ENCODE measurements around the gene SMIM38.

The SMIM38 gene

GRCh38 chr11:69162505-69162904 is 6.8 kb downstream of the SMIM38 start:
- no peak for DNase-seq

DNA sequence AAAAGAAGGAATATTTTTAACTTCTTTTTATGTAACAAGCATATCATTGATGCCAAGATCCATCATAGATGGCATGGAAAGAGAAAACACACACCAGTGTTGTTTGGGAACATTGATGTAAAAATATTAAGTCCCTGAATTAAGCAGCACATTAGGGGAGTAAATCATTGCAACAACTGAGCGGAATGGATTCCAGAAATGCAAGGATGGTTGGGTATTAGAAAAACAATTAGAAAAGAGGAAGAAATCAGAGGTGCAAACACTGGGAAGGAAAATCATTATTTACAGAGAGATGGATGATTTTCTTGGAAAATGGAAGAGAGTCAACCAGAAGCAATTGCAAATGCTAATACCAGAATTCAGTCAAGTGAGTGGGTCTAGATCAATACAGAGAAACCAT is 8.1 kb downstream of the SMIM38 start:
- no peak for DNase-seq

GRCh38 chr11:69164824-69165223 is 9.1 kb downstream of the SMIM38 start:
- no peak for DNase-seq

GRCh38 chr11:69165775-69166174 is 10.0 kb downstream of the SMIM38 start:
- no peak for DNase-seq

DNA sequence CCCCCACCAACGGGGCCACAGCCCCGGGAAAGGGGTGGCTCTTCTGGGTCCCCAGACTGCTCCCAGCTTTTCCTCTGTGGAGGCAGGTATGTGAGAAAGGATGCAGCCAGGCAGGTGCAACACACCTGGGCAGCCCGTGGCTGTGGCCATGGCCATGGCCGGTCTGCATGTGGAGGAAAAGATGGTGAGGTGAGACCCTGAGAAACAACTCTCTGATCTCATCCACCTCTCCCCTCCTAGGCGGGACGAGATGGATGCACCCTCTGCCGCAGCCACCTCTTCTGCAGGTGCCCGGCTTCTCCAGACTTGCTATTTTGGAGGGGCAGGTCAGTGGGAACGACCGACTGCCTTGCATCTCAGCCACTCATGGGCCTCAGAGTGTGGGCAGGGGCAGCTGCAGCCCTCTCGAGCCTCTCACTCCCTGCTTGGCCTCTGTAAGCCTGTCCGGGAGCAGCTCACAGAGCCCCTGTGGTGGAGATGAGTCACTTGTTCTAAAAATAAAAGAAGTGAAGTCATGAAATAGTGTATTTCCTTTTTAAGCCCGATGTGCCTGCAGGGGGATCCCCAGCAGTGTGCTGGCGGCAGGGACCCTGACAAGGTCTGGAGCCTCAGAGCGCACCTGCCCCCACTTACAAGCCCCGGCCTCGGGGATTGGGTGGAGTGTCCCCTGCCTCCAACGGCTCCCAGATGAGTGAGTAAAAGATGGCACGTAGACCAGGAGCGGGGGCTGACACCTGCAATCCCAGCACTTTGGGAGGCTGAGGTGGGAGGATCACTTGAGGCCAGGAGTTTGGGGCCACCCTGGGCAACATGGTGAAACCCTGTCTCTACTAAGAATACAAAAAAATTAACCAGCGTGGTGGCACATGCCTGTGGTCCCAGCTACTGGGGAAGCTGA is 10.7 kb downstream of the SMIM38 start:
- peak; percentile 18 for DNase-seq

- no peak for DNase-seq
These were observed 11.6 kb downstream of the SMIM38 start for GRCh38 chr11:69167130-69167915.

- DNase-seq = no peak
These were observed 12.4 kb downstream of the SMIM38 start for GRCh38 chr11:69167916-69168691.

GRCh38 chr11:69169479-69169878 is 13.7 kb downstream of the SMIM38 start:
- DNase-seq = no peak

DNA sequence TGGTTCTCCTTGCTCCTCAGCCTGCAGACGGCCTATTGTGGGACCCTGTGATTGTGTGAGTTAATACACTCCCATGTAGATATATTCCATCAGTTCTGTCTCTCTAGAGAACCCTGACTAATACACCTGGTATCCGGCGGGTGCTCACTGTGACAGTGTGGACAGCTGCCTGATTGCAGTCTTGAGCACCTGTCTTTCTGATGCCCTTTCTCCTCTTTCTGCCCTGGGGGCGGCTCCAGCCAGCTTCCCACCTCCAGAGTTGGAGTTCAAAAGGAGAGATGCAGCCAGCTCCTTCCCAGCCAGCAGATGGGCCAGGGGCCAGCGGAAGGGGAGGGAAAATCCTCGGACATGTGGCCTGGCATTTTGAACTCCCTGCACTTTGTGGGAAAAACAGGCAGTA is 15.0 kb downstream of the SMIM38 start:
- DNase-seq = no peak

DNA sequence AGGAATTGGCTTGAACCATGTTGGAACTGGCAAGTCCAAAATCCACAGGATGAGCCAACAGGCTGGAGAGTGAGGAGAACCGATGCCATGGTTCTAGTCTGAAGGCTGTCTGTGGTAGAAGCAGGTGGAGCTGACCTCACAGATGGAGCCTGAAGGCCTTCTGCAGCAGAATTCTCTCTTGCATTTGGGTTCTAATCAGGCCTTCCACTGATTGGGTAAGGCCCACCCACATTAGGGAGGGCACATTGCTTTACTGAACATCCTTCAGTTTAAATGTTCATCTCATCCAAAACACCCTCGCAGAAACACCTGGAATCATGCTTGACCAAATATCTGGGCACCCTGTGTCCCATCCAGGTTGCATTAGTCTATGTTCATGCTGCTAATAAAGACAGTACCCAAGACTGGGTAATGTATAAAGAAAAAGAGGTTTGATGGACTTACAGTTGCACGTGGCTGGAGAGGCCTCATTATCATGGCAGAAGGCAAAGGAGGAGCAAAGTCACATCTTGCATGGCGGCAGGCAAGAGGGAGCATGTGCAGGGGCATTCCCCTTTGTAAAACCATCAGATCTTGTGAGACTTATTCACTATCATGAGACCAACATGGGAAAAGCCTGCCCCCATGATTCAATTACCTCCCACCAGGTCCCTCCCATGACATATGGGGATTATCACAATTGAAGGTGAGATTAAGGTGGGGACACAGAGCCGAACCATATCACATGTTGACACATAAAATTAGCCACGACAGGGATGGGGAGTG is 15.9 kb downstream of the SMIM38 start:
- no peak for DNase-seq

- no peak for DNase-seq
These were observed 16.9 kb downstream of the SMIM38 start for GRCh38 chr11:69172674-69173073.

DNA sequence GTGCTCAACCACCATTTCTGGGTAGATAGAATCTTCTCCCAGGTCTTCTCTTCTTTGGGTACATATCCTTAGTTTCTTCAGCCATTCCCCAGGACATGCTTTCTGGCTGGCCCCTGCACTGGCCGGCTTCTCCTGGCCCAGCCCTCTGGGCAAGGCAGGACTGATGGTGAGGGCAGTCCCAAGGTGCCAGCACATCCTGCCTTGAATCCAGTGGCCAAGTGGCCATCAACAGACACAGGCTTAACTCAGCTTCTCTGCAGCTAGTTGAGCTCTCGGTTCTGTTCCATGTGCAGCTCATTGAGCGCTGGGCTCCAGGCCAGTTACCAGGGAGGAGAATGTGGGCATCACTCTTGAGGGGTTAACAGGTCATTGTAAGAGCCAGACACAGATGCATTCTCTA is 17.6 kb downstream of the SMIM38 start:
- no peak for DNase-seq

- no peak for DNase-seq
These were observed 18.3 kb downstream of the SMIM38 start for GRCh38 chr11:69173925-69174581.

DNA sequence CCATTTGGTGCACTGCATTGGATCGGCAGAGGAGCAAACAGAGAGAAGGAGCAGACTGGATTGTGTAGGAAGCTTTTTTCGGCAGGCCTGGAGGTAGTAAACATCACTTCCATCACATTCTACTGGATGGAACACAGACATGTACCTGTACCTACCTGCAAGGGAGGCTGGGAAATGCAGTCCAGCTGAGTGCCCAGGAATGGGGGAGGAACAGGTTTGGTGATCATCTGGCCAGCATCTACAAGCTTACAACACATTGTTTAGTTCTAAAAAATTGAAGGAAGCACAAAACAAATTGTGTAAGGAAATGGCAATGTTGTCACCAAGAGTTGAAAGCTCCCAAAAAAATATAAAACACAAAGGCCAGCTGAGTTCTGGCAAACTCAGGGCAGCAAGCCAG is 19.1 kb downstream of the SMIM38 start:
- no peak for DNase-seq

- no peak for DNase-seq
These were observed 23.2 kb downstream of the SMIM38 start for GRCh38 chr11:69178819-69179482.

DNA sequence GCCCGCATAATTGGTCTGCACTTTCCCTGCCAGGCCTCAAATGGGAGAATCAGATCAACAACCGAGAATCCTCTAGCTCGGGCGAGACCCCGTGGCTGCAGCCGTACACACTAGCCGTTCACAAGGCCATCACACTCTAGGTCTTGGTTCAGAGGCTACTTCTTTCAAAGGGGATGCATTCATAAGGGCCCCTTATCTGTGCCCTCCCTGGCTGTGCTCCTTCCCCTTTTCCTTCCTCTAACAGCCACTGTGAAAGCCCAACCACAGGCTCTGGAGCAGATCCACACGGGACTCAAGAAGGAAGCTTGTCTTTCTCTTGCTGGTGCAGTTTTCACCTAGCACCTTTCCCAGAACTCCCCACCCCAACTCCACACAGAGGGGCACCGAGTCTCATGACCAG is 24.5 kb downstream of the SMIM38 start:
- no peak for DNase-seq

- no peak for DNase-seq
These were observed 25.0 kb downstream of the SMIM38 start for GRCh38 chr11:69180726-69181125.

DNA sequence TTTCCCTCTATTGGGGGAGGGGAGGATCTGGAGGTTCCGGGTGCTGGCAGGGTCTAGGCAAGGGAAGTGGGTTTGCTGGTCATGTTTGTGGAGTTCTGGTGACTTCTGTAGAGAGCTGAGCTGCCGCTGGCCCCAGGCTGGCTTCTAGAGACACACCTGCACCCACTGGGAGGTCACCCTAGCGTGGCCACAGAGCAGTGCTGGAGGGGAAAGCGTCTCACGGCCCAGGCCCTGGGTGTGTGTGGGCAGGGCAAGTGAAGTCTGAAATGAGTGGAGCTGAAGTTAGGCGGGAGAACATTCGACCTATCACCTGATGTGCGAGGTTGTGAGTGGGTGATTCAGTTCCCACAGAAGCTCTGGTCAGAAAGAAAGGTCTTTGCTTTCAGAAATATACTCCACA is 27.9 kb downstream of the SMIM38 start:
- no peak for DNase-seq

DNA sequence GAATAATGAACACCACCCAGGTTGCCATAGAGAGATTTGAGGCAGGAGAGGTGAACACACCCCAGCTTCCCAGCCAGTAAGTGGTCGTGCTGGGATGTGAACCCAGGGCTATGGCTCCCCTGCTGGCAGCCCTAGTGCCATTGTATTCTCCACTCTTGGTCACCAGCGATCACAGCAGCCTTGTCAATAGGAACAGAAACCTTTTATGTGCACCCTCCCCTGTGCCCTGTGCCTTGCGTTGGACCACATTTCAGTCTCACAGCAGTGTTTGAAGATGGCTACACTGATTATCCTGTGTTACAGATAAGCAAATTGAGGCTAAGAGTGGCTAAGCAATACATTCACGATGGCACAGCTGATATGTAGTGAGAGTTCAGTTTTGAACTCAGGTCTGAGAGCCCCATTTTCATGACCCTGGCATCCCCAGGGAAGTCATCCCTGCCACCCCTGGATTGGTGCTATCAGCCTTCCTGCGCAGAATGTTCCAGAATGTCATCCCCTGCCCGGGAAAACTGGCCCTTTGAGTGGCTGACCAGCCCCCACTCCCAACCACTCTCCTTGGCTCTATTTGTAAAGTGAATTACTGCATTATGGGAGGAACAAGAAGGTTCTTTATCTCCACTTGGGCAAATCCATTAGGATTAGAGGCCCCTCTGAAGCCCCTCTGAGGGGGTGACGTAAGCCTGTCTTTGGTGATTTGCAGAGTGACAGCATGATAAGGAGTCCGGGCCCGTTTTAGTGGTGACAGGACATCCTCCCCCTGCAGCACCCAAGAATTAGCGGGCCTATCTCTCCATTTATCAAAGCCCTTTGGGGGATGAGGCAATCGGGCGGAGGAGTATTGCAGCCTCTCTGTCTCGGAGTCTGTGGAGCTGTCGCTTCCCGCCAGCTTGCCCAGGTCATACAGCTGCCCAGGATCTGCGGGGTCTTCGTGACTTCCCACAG is 30.9 kb downstream of the SMIM38 start:
- DNase-seq = no peak

GRCh38 chr11:69187540-69188065 is 31.9 kb downstream of the SMIM38 start:
- DNase-seq = no peak
